Heart left ventricle (tissue), 13 donors: Measurements from ENCODE around the gene KLF7.

Experiments
- CTCF ChIP-seq, 12 donors: fragments of 200-600 bp; sonication (generic) in 4 of 12; IDR thresholded peaks; one replicate each; pipeline versions ENCODE4 v1.5.0 to v1.8.0; 2018 to 2022; ENCODE audit warnings: antibody characterized with exemption in 12 of 12, mild to moderate bottlenecking in 5 of 12
- POLR2A ChIP-seq, 2 donors: fragments of 450-650 bp; IDR thresholded peaks; one replicate each; pipeline ENCODE4 v1.6.1; 2017; ENCODE audit warnings: antibody characterized with exemption in 2 of 2, mild to moderate bottlenecking in 2 of 2, moderate library complexity in 2 of 2
- donor health status: ischemic (EF 13 %, LVEDD 7.1; RV severe dilation, severe dysfunction).
- donor health status: DM: no; HTN: yes; CAD: no.
- donor health status: DM: no; HTN: no; CAD: no.
- donor health status: ischemic (EF 25% LVEDD 6.9; RV normal size, moderate dysfunction).
- donor health status: ischemic (EF 25% LVEDD 5.7; RV mildly dilated, moderate dysfunction).
- donor health status: ischemic (EF 35%, LVEDD 5.7; RV mildly dilated, moderate dysfunction).
- donor health status: nonischemic (EF 11% LVEDD 7.7; RV severe dilation, severe dysfunction).
- donor health status: DM: yes; HTN: yes; CAD: no.
- donor health status: PGD.
- donor health status: ischemic (EF 29% LVEDD 5.4; RV normal size, mild dysfunction).
- donor health status: nonischemic (EF 23%, LVEDD 6.1; RV moderate dilation, normal function).

GRCh38 chr2:207123335-207123744 lies 42.4 kb downstream of the KLF7 start:
- TF ChIP-seq CTCF (IDR thresholded peaks at IDR 0.05), result no peak
- TF ChIP-seq POLR2A (IDR thresholded peaks at IDR 0.05), result no peak
